ENCODE data around the gene TVP23B.
"Not testable (repeated sequence)": the region's sequence is repeated elsewhere in the genome, so short reads cannot be mapped to it uniquely, and the experiment has no call there.

GRCh38 chr17:18750242-18750641 is 30.7 kb upstream of the TVP23B start:
- not testable (repeated sequence) for TF ChIP-seq SPI1 (IDR thresholded peaks at IDR 0.05; ENCODE audit: borderline replicate concordance, low read depth); CTCF (IDR thresholded peaks at IDR 0.05; ENCODE audit: insufficient read depth, low read length)
